Measurements from ENCODE around the gene TMPRSS2.

The TMPRSS2 gene

GRCh38 chr21:41481191-41481590, 26.8 kb downstream of the TMPRSS2 start:
- DNase-seq (ENCODE audit: low read depth): no peak

- DNase-seq (ENCODE audit: low read depth): no peak
Measured at GRCh38 chr21:41480086-41480690, 27.8 kb downstream of the TMPRSS2 start.

GRCh38 chr21:41479686-41480085, 28.3 kb downstream of the TMPRSS2 start:
- DNase-seq (ENCODE audit: low read depth): no peak

GRCh38 chr21:41478319-41479177, 29.4 kb downstream of the TMPRSS2 start:
- DNase-seq (ENCODE audit: low read depth): no peak

- no peak for DNase-seq (ENCODE audit: low read depth)
Measured at GRCh38 chr21:41477641-41478318, 30.2 kb downstream of the TMPRSS2 start.

GRCh38 chr21:41475714-41476420, 32.1 kb downstream of the TMPRSS2 start:
- no peak for DNase-seq (ENCODE audit: low read depth)

- DNase-seq (ENCODE audit: low read depth): no peak
Measured at GRCh38 chr21:41472753-41473548, 35.0 kb downstream of the TMPRSS2 start.

- DNase-seq (ENCODE audit: low read depth): no peak
Measured at GRCh38 chr21:41470054-41470453, 37.9 kb downstream of the TMPRSS2 start.

GRCh38 chr21:41466024-41466820, 41.7 kb downstream of the TMPRSS2 start:
- no peak for DNase-seq (ENCODE audit: low read depth)

GRCh38 chr21:41465176-41465781, 42.7 kb downstream of the TMPRSS2 start:
- DNase-seq (ENCODE audit: low read depth): no peak

- no peak for DNase-seq (ENCODE audit: low read depth)
Measured at GRCh38 chr21:41460578-41461527, 47.1 kb downstream of the TMPRSS2 start.

- DNase-seq (ENCODE audit: low read depth): no peak
Measured at GRCh38 chr21:41459884-41460534, 47.9 kb downstream of the TMPRSS2 start.

- no peak for DNase-seq (ENCODE audit: low read depth)
Measured at GRCh38 chr21:41458559-41458958, 49.4 kb downstream of the TMPRSS2 start.

- DNase-seq (ENCODE audit: low read depth): no peak
Measured at GRCh38 chr21:41458121-41458520, 49.8 kb downstream of the TMPRSS2 start.

GRCh38 chr21:41453761-41454160, 54.2 kb downstream of the TMPRSS2 start:
- no peak for DNase-seq (ENCODE audit: low read depth)

- no peak for DNase-seq (ENCODE audit: low read depth)
Measured at GRCh38 chr21:41453198-41453597, 54.8 kb downstream of the TMPRSS2 start.

- no peak for DNase-seq (ENCODE audit: low read depth)
Measured at GRCh38 chr21:41451753-41452676, 55.9 kb downstream of the TMPRSS2 start.
